ENCODE results near the gene RBM19. TPM values are rescaled to one million over a fixed set of nuclear protein-coding genes. Genes with fewer than 3 reads are reported as not detected.

Gene RBM19
- polyA plus RNA-seq, 1 donor: 27.2 TPM

DNA sequence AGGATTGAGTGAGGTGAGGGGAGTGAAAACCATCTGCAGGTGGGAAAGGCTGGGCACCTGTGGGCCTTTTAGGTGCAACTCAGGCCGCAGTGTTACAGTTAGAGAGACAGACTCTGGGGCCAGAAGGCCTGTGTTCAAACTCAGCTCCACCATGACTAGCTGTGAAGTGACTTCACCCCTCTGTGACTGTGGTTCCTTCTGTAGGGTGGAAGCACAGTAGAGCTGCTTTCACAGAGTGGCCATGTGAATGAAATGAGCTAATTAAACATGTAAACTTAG is 25.0 kb downstream of the RBM19 start:
- Histone ChIP-seq H3K27ac (ENCODE audit: low read length) (no peak overlapping the region), H3K4me1 (ENCODE audit: control insufficient read depth, insufficient read depth, low read length) (no peaks in the 10 kb centered on the region), H3K27me3 (ENCODE audit: control insufficient read depth, insufficient read depth, low read length) (no peaks in the 10 kb centered on the region), H3K36me3 (ENCODE audit: control insufficient read depth, insufficient read depth, low read length) (peaks cover 79% of the 10 kb centered on the region), H3K9me3 (ENCODE audit: control insufficient read depth, low read depth, low read length) (no peaks in the 10 kb centered on the region), H3K4me3 (ENCODE audit: low read length) (no peak overlapping the region)
- no CpG with 5 or more reads among the region's 1 CpG for WGBS (ENCODE audit: insufficient coverage, low lambda C conversion rate)
- no peak for DNase-seq

DNA sequence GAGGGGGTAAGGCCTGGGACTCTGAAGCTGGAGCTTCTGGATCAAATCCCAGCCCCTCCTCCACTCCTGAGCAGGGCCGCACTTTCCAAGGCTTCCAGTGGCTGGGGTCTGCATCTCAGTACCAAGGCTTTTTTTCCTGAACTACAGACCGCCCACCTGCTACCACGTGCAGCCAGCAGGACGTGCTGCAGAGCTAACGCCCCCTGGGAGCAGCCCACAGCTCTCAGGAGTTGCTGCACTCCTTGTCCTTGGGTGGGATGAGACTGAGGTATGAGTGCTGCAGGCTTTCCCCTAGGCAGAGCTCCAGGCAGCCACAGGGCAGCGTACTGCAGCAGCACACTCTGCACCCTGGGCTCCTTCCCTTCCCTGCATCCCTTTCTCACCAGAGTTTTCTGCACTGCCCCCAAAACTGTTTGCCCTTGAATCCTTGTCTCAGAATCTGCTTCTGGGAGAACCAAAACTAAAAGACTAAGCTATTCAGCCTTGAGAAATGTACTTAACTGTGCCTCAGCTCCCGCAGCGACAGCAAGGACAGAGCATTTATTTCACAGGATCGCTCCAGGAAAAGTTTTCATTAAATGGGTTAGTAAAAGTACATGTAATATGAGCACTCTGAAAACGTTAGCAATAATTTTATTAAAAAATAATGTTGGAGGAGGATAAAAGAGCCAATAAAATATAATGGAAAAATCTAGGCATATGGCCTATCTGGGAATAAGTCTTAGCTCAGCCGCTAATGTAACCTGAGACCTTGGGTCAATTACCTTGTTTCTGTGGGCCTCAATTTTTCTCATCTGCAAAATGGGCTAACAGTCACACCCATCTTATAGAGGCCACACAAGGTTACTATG is 25.5 kb downstream of the RBM19 start:
- no peak overlapping the region for H3K27ac ChIP-seq (ENCODE audit: low read length)
- 94% methylated on average over 4 of the region's 11 CpGs for WGBS (ENCODE audit: insufficient coverage, low lambda C conversion rate)
- peaks cover 74% of the 10 kb centered on the region for H3K36me3 ChIP-seq (ENCODE audit: control insufficient read depth, insufficient read depth, low read length)
- no peaks in the 10 kb centered on the region for H3K9me3 ChIP-seq (ENCODE audit: control insufficient read depth, low read depth, low read length)
- H3K4me1 ChIP-seq (ENCODE audit: control insufficient read depth, insufficient read depth, low read length): no peaks in the 10 kb centered on the region
- DNase-seq: no peak
- H3K27me3 ChIP-seq (ENCODE audit: control insufficient read depth, insufficient read depth, low read length): no peaks in the 10 kb centered on the region
- H3K4me3 ChIP-seq (ENCODE audit: low read length): no peak overlapping the region

DNA sequence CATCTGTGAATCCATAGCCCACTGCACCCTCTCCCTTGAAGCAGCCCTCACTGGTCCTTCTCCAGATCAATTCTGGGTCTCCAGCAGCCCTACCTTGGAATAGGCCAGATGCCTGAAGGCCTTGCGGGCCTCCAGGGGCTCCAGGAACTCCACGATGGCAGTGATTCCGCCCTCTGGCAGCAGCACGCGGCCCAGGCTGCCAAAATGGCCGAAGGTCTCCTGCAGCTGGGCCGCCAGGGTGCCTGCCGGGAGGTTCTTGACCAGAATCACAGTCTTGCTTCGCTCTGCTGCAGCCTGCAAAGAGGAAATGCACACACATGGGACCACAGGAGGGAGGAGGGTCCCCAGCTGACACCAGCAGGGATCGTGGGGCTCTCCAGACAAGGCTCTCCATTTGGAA is 26.3 kb downstream of the RBM19 start:
- Histone ChIP-seq H3K27ac (ENCODE audit: low read length) (no peak overlapping the region), H3K9me3 (ENCODE audit: control insufficient read depth, low read depth, low read length) (no peaks in the 10 kb centered on the region), H3K4me3 (ENCODE audit: low read length) (no peak overlapping the region), H3K27me3 (ENCODE audit: control insufficient read depth, insufficient read depth, low read length) (no peaks in the 10 kb centered on the region), H3K36me3 (ENCODE audit: control insufficient read depth, insufficient read depth, low read length) (peaks cover 71% of the 10 kb centered on the region), H3K4me1 (ENCODE audit: control insufficient read depth, insufficient read depth, low read length) (no peaks in the 10 kb centered on the region)
- DNase-seq: no peak
- WGBS (ENCODE audit: insufficient coverage, low lambda C conversion rate): no CpG with 5 or more reads among the region's 10 CpGs

DNA sequence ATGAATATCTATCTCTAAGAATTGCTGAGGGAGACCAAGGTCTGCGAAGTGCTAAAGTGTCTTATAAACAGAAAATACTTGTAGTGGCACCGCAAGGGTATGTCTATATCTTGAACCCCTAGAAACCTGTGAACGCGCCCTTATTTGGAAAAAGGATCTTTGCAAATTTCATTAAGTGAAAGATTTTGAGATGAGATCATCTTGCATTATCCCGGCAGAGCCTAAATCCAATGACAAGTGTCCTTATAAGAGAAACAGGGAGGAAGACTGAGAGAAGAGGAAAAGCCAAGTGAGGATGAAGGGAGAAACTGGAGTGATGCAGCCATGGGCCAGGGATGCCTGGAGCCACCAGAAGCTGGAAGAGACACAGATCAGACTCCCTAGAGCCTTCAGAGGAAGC is 27.7 kb downstream of the RBM19 start:
- no CpG with 5 or more reads among the region's 5 CpGs for WGBS (ENCODE audit: insufficient coverage, low lambda C conversion rate)
- peaks cover 70% of the 10 kb centered on the region for H3K36me3 ChIP-seq (ENCODE audit: control insufficient read depth, insufficient read depth, low read length)
- H3K27me3 ChIP-seq (ENCODE audit: control insufficient read depth, insufficient read depth, low read length): no peaks in the 10 kb centered on the region
- H3K4me3 ChIP-seq (ENCODE audit: low read length): no peak overlapping the region
- no peak overlapping the region for H3K27ac ChIP-seq (ENCODE audit: low read length)
- H3K9me3 ChIP-seq (ENCODE audit: control insufficient read depth, low read depth, low read length): no peaks in the 10 kb centered on the region
- no peak for DNase-seq
- peaks cover 2% of the 10 kb centered on the region for H3K4me1 ChIP-seq (ENCODE audit: control insufficient read depth, insufficient read depth, low read length)

DNA sequence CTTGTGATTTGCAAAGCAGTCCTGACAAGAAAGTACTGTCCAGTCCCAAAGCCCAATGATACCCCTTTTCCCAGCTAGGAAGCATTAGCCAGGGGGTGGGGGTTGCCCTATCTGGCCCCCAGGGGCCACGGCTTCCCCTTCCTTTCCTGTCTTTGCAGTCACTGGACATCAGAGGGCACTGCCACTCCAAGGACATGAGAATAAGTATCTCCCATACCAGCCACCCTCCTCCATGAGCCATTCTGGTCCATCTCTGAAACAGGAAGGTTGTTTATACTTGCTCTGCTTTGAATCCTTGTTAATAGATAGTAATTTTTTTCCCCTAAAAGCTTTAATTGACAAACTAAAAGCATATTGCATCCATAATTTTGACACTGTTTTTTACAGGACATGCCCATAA is 29.7 kb downstream of the RBM19 start:
- Histone ChIP-seq H3K4me3 (ENCODE audit: low read length) (no peak overlapping the region), H3K9me3 (ENCODE audit: control insufficient read depth, low read depth, low read length) (no peaks in the 10 kb centered on the region), H3K36me3 (ENCODE audit: control insufficient read depth, insufficient read depth, low read length) (peaks cover 59% of the 10 kb centered on the region), H3K27ac (ENCODE audit: low read length) (no peak overlapping the region), H3K27me3 (ENCODE audit: control insufficient read depth, insufficient read depth, low read length) (no peaks in the 10 kb centered on the region), H3K4me1 (ENCODE audit: control insufficient read depth, insufficient read depth, low read length) (peaks cover 2% of the 10 kb centered on the region)
- WGBS (ENCODE audit: insufficient coverage, low lambda C conversion rate): no CpG with 5 or more reads among the region's 1 CpG
- no peak for DNase-seq

DNA sequence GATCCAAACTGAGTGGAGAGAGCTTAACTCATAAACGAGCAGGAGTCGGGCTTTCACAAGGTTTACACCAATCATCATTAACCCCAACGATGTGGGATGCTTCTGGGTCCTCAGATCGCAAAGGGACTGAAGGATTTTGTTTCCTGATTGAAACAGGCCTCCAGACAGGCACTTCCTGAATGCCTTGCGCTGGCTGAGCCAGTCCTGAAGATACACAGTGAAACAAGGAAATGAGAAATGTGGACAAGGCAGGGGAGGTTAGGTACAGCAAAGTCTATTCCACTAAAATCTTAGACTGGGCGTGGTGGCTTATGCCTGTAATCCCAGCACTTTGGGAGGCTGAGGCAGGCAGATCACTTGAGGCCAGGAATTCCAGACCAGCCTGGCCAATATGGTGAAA is 30.7 kb downstream of the RBM19 start:
- no CpG with 5 or more reads among the region's 6 CpGs for WGBS (ENCODE audit: insufficient coverage, low lambda C conversion rate)
- peaks cover 2% of the 10 kb centered on the region for H3K4me1 ChIP-seq (ENCODE audit: control insufficient read depth, insufficient read depth, low read length)
- peak in 1 of 2 donors; percentile 6 for DNase-seq
- peaks cover 54% of the 10 kb centered on the region for H3K36me3 ChIP-seq (ENCODE audit: control insufficient read depth, insufficient read depth, low read length)
- no peaks in the 10 kb centered on the region for H3K27me3 ChIP-seq (ENCODE audit: control insufficient read depth, insufficient read depth, low read length)
- H3K27ac ChIP-seq (ENCODE audit: low read length): no peak overlapping the region
- H3K4me3 ChIP-seq (ENCODE audit: low read length): no peak overlapping the region
- no peaks in the 10 kb centered on the region for H3K9me3 ChIP-seq (ENCODE audit: control insufficient read depth, low read depth, low read length)

DNA sequence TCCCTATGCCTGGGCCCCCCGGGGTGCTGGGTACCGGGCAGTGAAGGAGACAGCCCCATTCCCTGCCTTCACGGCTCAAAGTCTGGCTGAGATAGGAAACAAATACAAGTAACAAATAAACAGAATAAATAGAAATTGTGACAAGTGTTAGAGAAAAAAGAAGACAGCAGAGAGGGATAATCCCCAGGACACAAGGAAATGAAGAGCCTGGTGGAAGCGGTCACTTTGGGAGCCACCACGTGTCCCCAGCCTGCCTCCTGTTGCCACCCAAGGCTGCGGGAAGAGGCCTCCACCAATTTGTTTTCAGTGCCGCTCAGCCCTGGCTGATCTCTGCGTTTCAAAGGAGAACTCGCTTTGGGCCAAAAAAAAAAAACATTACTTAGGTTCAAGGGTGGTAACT is 31.2 kb downstream of the RBM19 start:
- Histone ChIP-seq H3K36me3 (ENCODE audit: control insufficient read depth, insufficient read depth, low read length) (peaks cover 52% of the 10 kb centered on the region), H3K27me3 (ENCODE audit: control insufficient read depth, insufficient read depth, low read length) (no peaks in the 10 kb centered on the region), H3K4me3 (ENCODE audit: low read length) (no peak overlapping the region), H3K4me1 (ENCODE audit: control insufficient read depth, insufficient read depth, low read length) (peaks cover 2% of the 10 kb centered on the region), H3K27ac (ENCODE audit: low read length) (no peak overlapping the region), H3K9me3 (ENCODE audit: control insufficient read depth, low read depth, low read length) (no peaks in the 10 kb centered on the region)
- WGBS (ENCODE audit: insufficient coverage, low lambda C conversion rate): 50% methylated on average over 1 of the region's 9 CpGs
- DNase-seq: peak in 1 of 2 donors; percentile 6

DNA sequence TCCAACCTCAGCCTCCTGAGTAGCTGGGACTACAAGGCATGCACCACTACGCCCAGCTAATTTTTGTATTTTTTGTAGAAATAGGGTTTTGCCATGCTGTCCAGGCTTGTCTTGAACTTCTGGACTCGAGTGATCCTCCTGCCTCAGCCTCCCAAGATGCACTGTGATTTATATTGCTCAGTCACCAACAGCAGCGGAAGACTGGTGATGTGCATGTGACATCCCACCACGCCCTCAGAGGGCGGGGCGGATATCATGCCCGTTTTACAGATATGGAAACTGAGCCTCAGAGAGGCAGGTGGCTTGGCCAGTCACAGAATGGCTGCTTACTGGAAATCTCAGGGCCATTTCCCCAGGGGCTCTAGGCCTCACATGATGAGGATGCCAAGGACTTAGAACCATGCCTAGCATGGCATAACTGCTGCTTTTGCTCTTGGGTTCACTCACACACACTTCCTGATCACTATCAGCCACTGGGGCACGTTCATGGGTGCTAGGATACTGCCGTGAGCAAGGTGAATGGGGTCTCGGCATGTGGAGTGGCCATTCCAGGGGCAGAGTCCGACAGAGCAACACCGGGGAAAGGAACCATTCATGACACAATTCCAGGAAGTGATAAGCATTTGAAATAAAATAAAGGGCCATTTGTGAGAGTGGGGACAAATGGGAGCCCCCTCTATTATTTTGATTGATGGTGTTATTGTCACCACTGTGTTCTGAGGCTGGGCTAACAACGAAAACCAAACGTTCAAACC is 31.9 kb downstream of the RBM19 start:
- H3K4me3 ChIP-seq (ENCODE audit: low read length): no peak overlapping the region
- H3K27ac ChIP-seq (ENCODE audit: low read length): no peak overlapping the region
- peaks cover 2% of the 10 kb centered on the region for H3K4me1 ChIP-seq (ENCODE audit: control insufficient read depth, insufficient read depth, low read length)
- WGBS (ENCODE audit: insufficient coverage, low lambda C conversion rate): 0% methylated on average over 2 of the region's 14 CpGs
- H3K9me3 ChIP-seq (ENCODE audit: control insufficient read depth, low read depth, low read length): no peaks in the 10 kb centered on the region
- DNase-seq: peak; percentile 41 to 52
- no peaks in the 10 kb centered on the region for H3K27me3 ChIP-seq (ENCODE audit: control insufficient read depth, insufficient read depth, low read length)
- H3K36me3 ChIP-seq (ENCODE audit: control insufficient read depth, insufficient read depth, low read length): peaks cover 55% of the 10 kb centered on the region

DNA sequence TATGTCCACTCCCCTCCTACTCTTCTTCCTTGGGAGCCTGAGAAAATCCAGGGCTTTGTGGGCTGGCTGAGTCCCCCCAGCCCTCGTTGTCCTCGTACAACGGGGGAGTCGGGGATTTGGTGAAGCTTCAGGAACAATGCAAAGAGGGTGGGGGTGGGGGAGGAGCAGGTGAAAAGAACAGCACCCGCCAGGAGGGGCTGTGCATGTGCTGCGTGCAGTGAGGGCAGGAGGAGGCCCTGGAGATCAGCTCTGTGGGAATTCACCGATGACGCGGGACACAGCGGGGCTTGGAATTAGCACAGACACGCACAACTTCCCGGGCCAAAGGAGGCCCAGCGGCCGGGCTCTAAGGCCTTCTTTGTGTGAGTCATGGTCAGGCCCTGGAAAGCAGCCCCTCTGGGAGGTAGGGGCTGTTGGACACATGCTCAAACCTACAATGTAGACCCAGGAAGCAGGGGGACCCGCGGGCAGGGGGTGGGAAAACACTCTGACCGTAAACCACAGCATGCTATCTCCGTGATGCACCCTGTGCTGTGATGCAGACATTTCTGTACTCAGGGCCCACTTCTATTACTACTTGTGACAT is 32.8 kb downstream of the RBM19 start:
- WGBS (ENCODE audit: insufficient coverage, low lambda C conversion rate): no CpG with 5 or more reads among the region's 18 CpGs

DNA sequence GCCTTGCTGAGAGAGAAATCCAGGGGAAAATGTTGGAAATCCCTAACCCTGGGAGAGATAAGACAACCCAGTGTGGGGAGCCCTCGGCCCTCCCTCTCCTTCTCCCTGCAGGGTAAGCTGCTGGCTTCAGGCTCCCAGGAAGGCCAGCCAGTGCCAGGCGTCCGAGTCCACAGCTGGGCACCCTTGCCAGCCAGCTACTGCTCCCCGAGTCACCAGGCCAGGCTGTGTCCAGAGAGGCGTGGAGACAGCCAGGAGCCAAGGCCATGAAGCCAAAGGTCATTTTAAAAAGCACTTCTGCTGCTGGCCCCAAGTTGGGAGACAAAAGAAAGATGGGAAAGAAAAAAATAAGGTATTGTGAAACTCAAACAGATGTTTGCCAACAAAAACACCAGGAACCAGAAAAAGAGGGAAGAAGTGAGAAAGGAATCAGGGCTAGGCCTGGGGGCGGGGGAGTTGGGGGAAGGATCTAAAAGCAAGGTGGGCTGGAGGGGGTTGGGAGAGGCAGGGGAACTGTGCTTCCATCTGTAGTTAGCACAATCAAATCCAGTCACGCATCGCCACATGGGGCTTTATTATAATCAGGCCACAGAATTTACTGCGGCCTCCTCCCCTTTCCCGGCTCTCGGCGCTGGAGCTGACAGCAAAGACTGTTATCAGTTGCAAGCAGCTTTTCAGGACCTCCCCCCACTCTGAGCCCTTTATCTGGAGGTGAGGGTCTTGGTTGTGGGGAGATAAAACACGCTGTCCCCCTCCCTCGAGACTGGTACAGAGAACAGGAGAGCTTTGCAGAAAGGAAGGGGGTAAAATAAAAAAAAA is 33.5 kb downstream of the RBM19 start:
- Histone ChIP-seq H3K9me3 (ENCODE audit: control insufficient read depth, low read depth, low read length) (no peaks in the 10 kb centered on the region), H3K27ac (ENCODE audit: low read length) (no peak overlapping the region), H3K27me3 (ENCODE audit: control insufficient read depth, insufficient read depth, low read length) (no peaks in the 10 kb centered on the region), H3K36me3 (ENCODE audit: control insufficient read depth, insufficient read depth, low read length) (peaks cover 46% of the 10 kb centered on the region), H3K4me1 (ENCODE audit: control insufficient read depth, insufficient read depth, low read length) (peaks cover 2% of the 10 kb centered on the region), H3K4me3 (ENCODE audit: low read length) (no peak overlapping the region)
- DNase-seq: no peak
- no CpG with 5 or more reads among the region's 14 CpGs for WGBS (ENCODE audit: insufficient coverage, low lambda C conversion rate)

More for the DNA sequence above, 32.8 kb downstream of the RBM19 start:
- H3K36me3 ChIP-seq (ENCODE audit: control insufficient read depth, insufficient read depth, low read length): peaks cover 51% of the 10 kb centered on the region
- no peak overlapping the region for H3K27ac ChIP-seq (ENCODE audit: low read length)
- no peak overlapping the region for H3K4me3 ChIP-seq (ENCODE audit: low read length)
- peaks cover 2% of the 10 kb centered on the region for H3K4me1 ChIP-seq (ENCODE audit: control insufficient read depth, insufficient read depth, low read length)
- peak in 1 of 2 donors; percentile 10 for DNase-seq
- H3K9me3 ChIP-seq (ENCODE audit: control insufficient read depth, low read depth, low read length): no peaks in the 10 kb centered on the region
- H3K27me3 ChIP-seq (ENCODE audit: control insufficient read depth, insufficient read depth, low read length): no peaks in the 10 kb centered on the region
